IMR-90 (cell line): Measurements from ENCODE around the gene ZNF74. TPM values are rescaled to one million over a fixed set of nuclear protein-coding genes. Genes with fewer than 3 reads are reported as not detected.

Source experiments
- ATAC-seq: fragments of 200-7000 bp; cut with Tn5 transposase; 2 replicates; pipeline ENCODE4 v1.9.1; 2020; ENCODE audit warnings: low read depth, mild to moderate bottlenecking, moderate library complexity
- BruUV-seq: library from RNA; stranded (reverse); fragments of 400-500 nt; replicated peaks from 2 replicates; lab custom pipeline; 2021; lab: Mats Ljungman, UMichigan
- CTCF ChIA-PET: fragments of 300-600 bp; formaldehyde crosslinking; extraction: SDS; loops from one replicate; lab custom pipeline; 2021; ENCODE audit warnings: antibody characterized with exemption; lab: Yijun Ruan, JAX
- POLR2A ChIA-PET: fragments of 300-600 bp; sonication (Branson Sonifier 250); formaldehyde crosslinking; loops from one replicate; lab custom pipeline; 2022; ENCODE audit warnings: antibody characterized with exemption; ENCODE audit not compliant: unreplicated experiment; lab: Charles Lee
- DNase-seq: peaks from one replicate; pipeline ENCODE4 v3.0.0; 2013
- H2AFZ ChIP-seq: replicated peaks from 2 replicates; pipeline ENCODE3; 2013; ENCODE audit warnings: low read length, mild to moderate bottlenecking; ENCODE audit not compliant: poor library complexity
- H2AK5ac ChIP-seq: 2 replicates; pipeline ENCODE4 v1.6.1; 2013; ENCODE audit warnings: low read depth, low read length, inconsistent platforms
- H2AK9ac ChIP-seq: replicated peaks from 2 replicates; pipeline ENCODE3; 2013; ENCODE audit warnings: mild to moderate bottlenecking, low read depth, low read length, moderate library complexity; ENCODE audit not compliant: poor library complexity
- H2BK120ac ChIP-seq: 2 replicates; pipeline ENCODE4 v1.6.1; 2013; ENCODE audit warnings: low read depth, low read length, inconsistent platforms
- H2BK15ac ChIP-seq: 3 replicates; pipeline ENCODE4 v1.6.1; 2013; ENCODE audit warnings: low read depth, low read length, inconsistent platforms
- H2BK20ac ChIP-seq: 2 replicates; pipeline ENCODE4 v1.6.1; 2013; ENCODE audit warnings: low read depth, mild to moderate bottlenecking, inconsistent platforms, low read length, moderate library complexity
- H2BK5ac ChIP-seq: 2 replicates; pipeline ENCODE4 v1.6.1; 2013; ENCODE audit warnings: mild to moderate bottlenecking, low read depth, low read length, inconsistent platforms; ENCODE audit not compliant: poor library complexity, severe bottlenecking
- H3K14ac ChIP-seq: replicated peaks from 2 replicates; pipeline ENCODE4 v1.6.1; 2013; ENCODE audit warnings: low read depth, low read length, inconsistent platforms
- H3K18ac ChIP-seq: 2 replicates; pipeline ENCODE4 v1.6.1; 2013; ENCODE audit warnings: low read depth, low read length, control low read depth
- H3K23ac ChIP-seq: 2 replicates; pipeline ENCODE4 v1.6.1; 2013; ENCODE audit warnings: low read depth, low read length, inconsistent platforms
- H3K27ac ChIP-seq: 2 replicates; pipeline ENCODE4 v1.5.1; 2013; ENCODE audit warnings: mild to moderate bottlenecking, control low read depth, low read length; ENCODE audit not compliant: insufficient read depth
- H3K27me3 ChIP-seq: 2 replicates; pipeline ENCODE4 v1.6.1; 2013; ENCODE audit warnings: low read length; ENCODE audit not compliant: control insufficient read depth, insufficient read depth
- H3K36me3 ChIP-seq: 2 replicates; pipeline ENCODE4 v1.6.1; 2013; ENCODE audit warnings: low read length, mixed read lengths; ENCODE audit not compliant: control insufficient read depth, insufficient read depth
- H3K4ac ChIP-seq: 2 replicates; pipeline ENCODE4 v1.6.1; 2013; ENCODE audit warnings: low read depth, low read length, inconsistent platforms
- H3K4me1 ChIP-seq: 2 replicates; pipeline ENCODE4 v1.6.1; 2013; ENCODE audit warnings: low read length, mixed read lengths; ENCODE audit not compliant: control insufficient read depth, insufficient read depth
- H3K4me2 ChIP-seq: 2 replicates; pipeline ENCODE4 v1.6.1; 2013; ENCODE audit warnings: low read depth, mild to moderate bottlenecking, control low read depth, low read length, moderate library complexity
- H3K4me3 ChIP-seq: 2 replicates; pipeline ENCODE4 v1.5.1; 2013; ENCODE audit warnings: low read depth, mild to moderate bottlenecking, control low read depth, low read length, moderate library complexity; ENCODE audit not compliant: insufficient read depth
- H3K56ac ChIP-seq: 2 replicates; pipeline ENCODE4 v1.6.1; 2013; ENCODE audit warnings: low read length, inconsistent platforms; ENCODE audit not compliant: insufficient read depth; ENCODE audit errors: extremely low read depth
- H3K79me1 ChIP-seq, 2 experiments: 2 replicates each; pipeline ENCODE4 v1.6.1; 2013; ENCODE audit warnings: low read length in 2 of 2, inconsistent platforms in 1 of 2, low read depth in 1 of 2
- H3K9ac ChIP-seq: 2 replicates; pipeline ENCODE4 v1.6.1; 2013; ENCODE audit warnings: low read depth, low read length, control low read depth
- H3K9me1 ChIP-seq: 2 replicates; pipeline ENCODE4 v1.6.1; 2013; ENCODE audit warnings: low read length, inconsistent platforms; ENCODE audit not compliant: insufficient read depth
- H3K9me3 ChIP-seq: 2 replicates; pipeline ENCODE4 v1.6.1; 2013; ENCODE audit warnings: low read length; ENCODE audit not compliant: control insufficient read depth, insufficient read depth
- H4K20me1 ChIP-seq: 2 replicates; pipeline ENCODE4 v1.6.1; 2013; ENCODE audit warnings: low read length, inconsistent platforms; ENCODE audit not compliant: insufficient read depth
- H4K5ac ChIP-seq: 2 replicates; pipeline ENCODE4 v1.6.1; 2013; ENCODE audit warnings: mild to moderate bottlenecking, low read depth, low read length, control low read depth
- H4K8ac ChIP-seq, 2 experiments: 2 replicates each; pipeline ENCODE4 v1.6.1; 2013; ENCODE audit warnings: low read depth in 2 of 2, low read length in 2 of 2, control low read depth in 1 of 2, inconsistent platforms in 1 of 2
- H4K91ac ChIP-seq: 2 replicates; pipeline ENCODE4 v1.6.1; 2013; ENCODE audit warnings: low read depth, low read length, inconsistent platforms; ENCODE audit not compliant: insufficient read depth
- CHD1 ChIP-seq: IDR thresholded peaks from 2 replicates; pipeline ENCODE4 v1.6.1; 2012; ENCODE audit warnings: low read depth, low read length, improper control_type of control experiment
- FOS ChIP-seq: fragments of 150-350 bp; IDR thresholded peaks from 2 replicates; pipeline ENCODE4 v1.6.1; 2016; ENCODE audit warnings: low read depth, low read length
- NFE2L2 ChIP-seq: fragments of 150-350 bp; IDR thresholded peaks from 2 replicates; pipeline ENCODE4 v1.6.1; 2016; ENCODE audit warnings: low read depth, mild to moderate bottlenecking, low read length
- POLR2A ChIP-seq: IDR thresholded peaks from 2 replicates; pipeline ENCODE4 v1.6.1; 2012; ENCODE audit warnings: mild to moderate bottlenecking, low read depth, low read length
- RCOR1 ChIP-seq: IDR thresholded peaks from 2 replicates; pipeline ENCODE4 v1.6.1; 2012; ENCODE audit warnings: mild to moderate bottlenecking, low read length, improper control_type of control experiment; ENCODE audit not compliant: insufficient replicate concordance
- SMC3 ChIP-seq: fragments of 150-350 bp; IDR thresholded peaks from 2 replicates; pipeline ENCODE4 v1.6.1; 2016; ENCODE audit warnings: low read depth, mild to moderate bottlenecking, antibody characterized with exemption, low read length, moderate library complexity
- WGBS, 2 experiments: methylation state at CpG; one replicate each; pipeline versions ENCODE4 v1.1.5 to v1.1.7; 2013; ENCODE audit warnings: missing lambda C conversion rate in 2 of 2; ENCODE audit not compliant: insufficient read length in 1 of 2; ENCODE audit errors: extremely low coverage in 2 of 2; 5-methylcytosine and 5-hydroxymethylcytosine counted together
- dilution Hi-C: fragments of 300-500 bp; cut with HindIII; formaldehyde crosslinking; loops from one replicate; pipeline ENCODE4 v1.14.3; 2018; ENCODE audit warnings: low sequenced_read_pairs; ENCODE audit not compliant: unreplicated experiment
- in situ Hi-C: fragments of 300-500 bp; cut with MboI; formaldehyde crosslinking; loops from 3 replicates; pipeline ENCODE4 v1.14.3; 2019; ENCODE audit warnings: low sequenced_read_pairs, inconsistent platforms, mixed read lengths
- intact Hi-C: fragments of 100-400 bp; cut with micrococcal nuclease; formaldehyde crosslinking; loops from 2 replicates; pipeline ENCODE4 v1.10.0; 2022
- polyA plus RNA-seq, 3 experiments: library from polyadenylated mRNA; depleted of rRNA; stranded (reverse); fragments of >200 nt; gene quantifications; 2 replicates each; pipeline ENCODE4 v1.2.3, GENCODE V29; 2012; ENCODE audit warnings: low replicate concordance in 1 of 3
- total RNA-seq: library from RNA; depleted of rRNA; stranded (reverse); fragments of >200 nt; gene quantifications from 2 replicates; pipeline ENCODE4 v1.2.3, GENCODE V29; 2012

The ZNF74 gene
- total and polyA plus RNA-seq, 2 of the 4 experiments (the other 2 are of a cell fraction), result 7.5 to 8.4 TPM

GRCh38 chr22:20439928-20440575 is 46.1 kb downstream of the ZNF74 start:
- Histone ChIP-seq H2AK5ac (no peak overlapping the region), H4K8ac (no peak overlapping the region), H3K4me1 (peaks cover 16% of the 10 kb centered on the region), H2BK20ac (no peak overlapping the region), H3K18ac (no peak overlapping the region), H4K5ac (no peak overlapping the region), H3K9ac (no peak overlapping the region), H3K27me3 (no peaks in the 10 kb centered on the region), H2BK15ac (no peak overlapping the region), H3K56ac (no peak overlapping the region), H2BK120ac (no peak overlapping the region), H4K91ac (no peak overlapping the region), H3K4ac (no peak overlapping the region), H3K4me3 (no peak overlapping the region), H2BK5ac (no peak overlapping the region), H3K79me1 (peaks cover 16 to 40% of the 10 kb centered on the region in 2 experiments; a peak in 3 of 4 replicates), H3K36me3 (peaks cover 14% of the 10 kb centered on the region), H3K4me2 (no peak overlapping the region), H3K27ac (no peak overlapping the region), H3K9me1 (peaks cover 12% of the 10 kb centered on the region), H3K9me3 (no peaks in the 10 kb centered on the region), H3K14ac (no peak overlapping the region), H2AK9ac (no peak overlapping the region), H3K23ac (no peak overlapping the region), H4K20me1 (peaks cover 18% of the 10 kb centered on the region), H2AFZ (no peak overlapping the region)
- intact Hi-C loops, result no loop called here
- dilution Hi-C loops, result no loop called here
- in situ Hi-C loops, result no loop called here
- 100% methylated on average over 2 of the region's 5 CpGs; no CpG with 5 or more reads in 1 of the 2 experiments for WGBS, 2 experiments
- DNase-seq (no peak), ATAC-seq (no peak)
- TF ChIP-seq NFE2L2 (no peak), POLR2A (no peak), RCOR1 (no peak), CHD1 (no peak), FOS (no peak), SMC3 (no peak)
- ChIA-PET CTCF (interaction anchor here (1.6 kb wide), 1 partner anchor 14 kb away, joined by 4 read pairs; no protein-coding TSS in a partner anchor), POLR2A (no interaction called here)
- no TSS peak for BruUV-seq
